PFSK-1 (cell line): Measurements from ENCODE around the gene GAS7.

ENCODE experiments used
- POLR2AphosphoS5 ChIP-seq: IDR thresholded peaks from 2 replicates; pipeline ENCODE4 v1.6.1; 2012; ENCODE audit warnings: low read depth, mild to moderate bottlenecking, control low read depth, low read length, moderate library complexity
- REST ChIP-seq, 2 experiments: IDR thresholded peaks; 2 replicates each; pipeline versions ENCODE4 v1.6.1 to v1.8.0; 2011 to 2012; ENCODE audit warnings: low read depth in 2 of 2, low read length in 2 of 2, control low read depth in 1 of 2, inconsistent platforms in 1 of 2, mild to moderate bottlenecking in 1 of 2, moderate library complexity in 1 of 2; ENCODE audit not compliant: insufficient read depth in 1 of 2
- TAF1 ChIP-seq: IDR thresholded peaks from 2 replicates; pipeline ENCODE4 v1.6.1; 2012; ENCODE audit warnings: low read length, control low read depth, borderline replicate concordance; ENCODE audit not compliant: insufficient read depth

- TF ChIP-seq POLR2AphosphoS5 (no peak), REST (IDR thresholded peaks at IDR 0.05; ENCODE audit: insufficient read depth in 1 of 2, low read depth in 2 of 2, low read length in 2 of 2) (no peak), TAF1 (no peak)
These were observed 178.4 kb downstream of the GAS7 start for GRCh38 chr17:10019941-10020451.
